ENCODE results near the gene KLF13. TPM values are rescaled to one million over a fixed set of nuclear protein-coding genes. Genes with fewer than 3 reads are reported as not detected.

Gene KLF13
- total RNA-seq, 1 experiment from 2014 or later: 60.1 TPM

GRCh38 chr15:31305375-31305774 is 21.3 kb upstream of the KLF13 start:
- H3K36me3 ChIP-seq (ENCODE audit: control insufficient read depth in 1 of 2, insufficient read depth in 2 of 2, low read length in 2 of 2): no peaks in the 10 kb centered on the region
- no peak overlapping the region for H3K4me2 ChIP-seq (ENCODE audit: low read length)
- no peaks in the 10 kb centered on the region for H4K20me1 ChIP-seq (ENCODE audit: insufficient read depth)
- no peak overlapping the region for H3K27ac ChIP-seq (ENCODE audit: low read depth, low read length)
- RAD21 ChIA-PET (ENCODE audit: low non-redundant PET in 1 of 2, low total read pairs in 2 of 2, uncharacterized antibody in 2 of 2, unreplicated experiment in 2 of 2): no interaction called here
- no peak for TF ChIP-seq SRF (IDR thresholded peaks at IDR 0.05; ENCODE audit: low read depth)
- no peak for TF ChIP-seq FOSL1 (IDR thresholded peaks at IDR 0.05; ENCODE audit: low read depth)
- no peak for TF ChIP-seq POLR2A (IDR thresholded peaks at IDR 0.05; ENCODE audit: borderline replicate concordance, extremely low read depth, insufficient read depth, insufficient read length)
- TF ChIP-seq ZBTB33 (IDR thresholded peaks at IDR 0.05; ENCODE audit: extremely low read depth, insufficient replicate concordance, low read length): no peak
- no peak for TF ChIP-seq JUND (IDR thresholded peaks at IDR 0.05)
- ATAC-seq: no peak
- DNase-seq (ENCODE audit: low read depth, low spot score): no peak
- CTCF ChIA-PET: no interaction called here
- no peaks in the 10 kb centered on the region for H3K9me3 ChIP-seq (ENCODE audit: control insufficient read depth in 1 of 2, insufficient read depth in 1 of 2, low read depth in 1 of 2, low read length in 2 of 2)
- intact Hi-C loops (cut with micrococcal nuclease): no loop called here
- BruUV-seq (replicated peaks): no TSS peak
- no peak overlapping the region for H3K4me3 ChIP-seq (replicated peaks in 1 of 2; ENCODE audit: low read depth in 1 of 2, low read length in 2 of 2)
- no peaks in the 10 kb centered on the region for H3K9me2 ChIP-seq (ENCODE audit: insufficient read depth)
- peaks cover 5 to 10% of the 10 kb centered on the region in 2 experiments; a peak in 3 of 4 replicates for H3K4me1 ChIP-seq (ENCODE audit: control insufficient read depth in 1 of 2, insufficient read depth in 2 of 2, low read length in 2 of 2)
- no peak overlapping the region for H3K9ac ChIP-seq (ENCODE audit: low read length)
- no peaks in the 10 kb centered on the region for H3K79me2 ChIP-seq (ENCODE audit: insufficient read depth, low read length)
- POLR2A ChIA-PET: no interaction called here
- H3K27me3 ChIP-seq (ENCODE audit: insufficient read depth, low read length): no peaks in the 10 kb centered on the region
- H2AFZ ChIP-seq (ENCODE audit: low read depth, low read length, poor library complexity, severe bottlenecking): no peak overlapping the region

GRCh38 chr15:31305796-31306425 is 20.7 kb upstream of the KLF13 start:
- Histone ChIP-seq H3K4me3 (replicated peaks in 1 of 2; ENCODE audit: low read depth in 1 of 2, low read length in 2 of 2) (no peak overlapping the region), H3K79me2 (ENCODE audit: insufficient read depth, low read length) (no peaks in the 10 kb centered on the region), H3K9me3 (ENCODE audit: control insufficient read depth in 1 of 2, insufficient read depth in 1 of 2, low read depth in 1 of 2, low read length in 2 of 2) (no peaks in the 10 kb centered on the region), H3K27me3 (ENCODE audit: insufficient read depth, low read length) (no peaks in the 10 kb centered on the region), H3K4me2 (ENCODE audit: low read length) (no peak overlapping the region), H3K36me3 (ENCODE audit: control insufficient read depth in 1 of 2, insufficient read depth in 2 of 2, low read length in 2 of 2) (no peaks in the 10 kb centered on the region), H3K4me1 (ENCODE audit: control insufficient read depth in 1 of 2, insufficient read depth in 2 of 2, low read length in 2 of 2) (peaks cover 5 to 10% of the 10 kb centered on the region in 2 experiments; a peak in 3 of 4 replicates), H3K9me2 (ENCODE audit: insufficient read depth) (no peaks in the 10 kb centered on the region), H2AFZ (ENCODE audit: low read depth, low read length, poor library complexity, severe bottlenecking) (no peak overlapping the region), H4K20me1 (ENCODE audit: insufficient read depth) (no peaks in the 10 kb centered on the region), H3K9ac (ENCODE audit: low read length) (no peak overlapping the region), H3K27ac (ENCODE audit: low read depth, low read length) (no peak overlapping the region)
- ChIA-PET RAD21 (ENCODE audit: low non-redundant PET in 1 of 2, low total read pairs in 2 of 2, uncharacterized antibody in 2 of 2, unreplicated experiment in 2 of 2) (no interaction called here), POLR2A (no interaction called here), CTCF (no interaction called here)
- no TSS peak for BruUV-seq (replicated peaks)
- DNase-seq (ENCODE audit: low read depth, low spot score) (no peak), ATAC-seq (no peak)
- intact Hi-C loops (cut with micrococcal nuclease): no loop called here
- TF ChIP-seq YY1 (IDR thresholded peaks at IDR 0.05; ENCODE audit: extremely low read depth, insufficient replicate concordance, low read depth, low read length) (no peak), SRF (IDR thresholded peaks at IDR 0.05; ENCODE audit: low read depth) (no peak), ZNF274 (IDR thresholded peaks at IDR 0.05; ENCODE audit: low read depth, low read length) (no peak), CBX3 (IDR thresholded peaks at IDR 0.05; ENCODE audit: low read depth) (no peak), ZBTB33 (IDR thresholded peaks at IDR 0.05; ENCODE audit: extremely low read depth, insufficient replicate concordance, low read length) (no peak), ZFX (IDR thresholded peaks at IDR 0.05) (no peak), POLR2A (IDR thresholded peaks at IDR 0.05; ENCODE audit: borderline replicate concordance, extremely low read depth, insufficient read depth, insufficient read length) (no peak), JUND (IDR thresholded peaks at IDR 0.05) (no peak), EZH2 (IDR thresholded peaks at IDR 0.05) (no peak), CEBPB (IDR thresholded peaks at IDR 0.05; ENCODE audit: low read depth) (no peak), SP1 (IDR thresholded peaks at IDR 0.05; ENCODE audit: low read depth) (no peak), CTCF (IDR thresholded peaks at IDR 0.05 in 2 of 3, conservative IDR thresholded peaks at IDR 0.05 in 1 of 3; ENCODE audit: borderline replicate concordance in 1 of 3, insufficient read depth in 1 of 3, low read depth in 2 of 3, low read length in 2 of 3) (no peak), POLR2AphosphoS5 (IDR thresholded peaks at IDR 0.05; ENCODE audit: low read depth, low read length) (no peak)

Measured in HCT116 (cell line).